Kidney glomerular epithelial cell (primary cell): ENCODE results near the gene FEM1A.

ENCODE experiments used
- DNase-seq: peaks from one replicate; lab custom pipeline; 2025; lab: John Stamatoyannopoulos, UW

Gene FEM1A

DNA sequence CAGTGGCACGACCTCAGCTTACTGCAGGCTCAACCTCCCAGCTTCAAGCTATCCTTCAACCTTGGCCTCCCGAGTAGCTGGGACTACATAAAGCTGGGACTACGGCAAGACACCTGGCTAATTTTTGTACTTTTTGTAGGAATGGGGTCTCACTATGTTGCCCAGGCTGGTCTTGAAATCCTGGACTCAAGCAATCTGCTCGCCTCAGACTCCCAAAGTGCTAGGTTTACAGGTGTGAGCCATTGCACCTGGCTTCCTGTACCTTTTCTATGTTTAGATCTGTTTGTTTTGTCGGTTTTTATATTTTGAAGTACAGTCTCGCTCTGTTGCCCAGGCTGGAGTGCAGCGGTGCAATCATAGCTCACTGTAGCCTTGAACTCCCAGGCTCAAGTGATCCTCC lies 57.5 kb downstream of the FEM1A start:
- DNase-seq, result no peak
